ENCODE data around the gene BRD3.

DNA sequence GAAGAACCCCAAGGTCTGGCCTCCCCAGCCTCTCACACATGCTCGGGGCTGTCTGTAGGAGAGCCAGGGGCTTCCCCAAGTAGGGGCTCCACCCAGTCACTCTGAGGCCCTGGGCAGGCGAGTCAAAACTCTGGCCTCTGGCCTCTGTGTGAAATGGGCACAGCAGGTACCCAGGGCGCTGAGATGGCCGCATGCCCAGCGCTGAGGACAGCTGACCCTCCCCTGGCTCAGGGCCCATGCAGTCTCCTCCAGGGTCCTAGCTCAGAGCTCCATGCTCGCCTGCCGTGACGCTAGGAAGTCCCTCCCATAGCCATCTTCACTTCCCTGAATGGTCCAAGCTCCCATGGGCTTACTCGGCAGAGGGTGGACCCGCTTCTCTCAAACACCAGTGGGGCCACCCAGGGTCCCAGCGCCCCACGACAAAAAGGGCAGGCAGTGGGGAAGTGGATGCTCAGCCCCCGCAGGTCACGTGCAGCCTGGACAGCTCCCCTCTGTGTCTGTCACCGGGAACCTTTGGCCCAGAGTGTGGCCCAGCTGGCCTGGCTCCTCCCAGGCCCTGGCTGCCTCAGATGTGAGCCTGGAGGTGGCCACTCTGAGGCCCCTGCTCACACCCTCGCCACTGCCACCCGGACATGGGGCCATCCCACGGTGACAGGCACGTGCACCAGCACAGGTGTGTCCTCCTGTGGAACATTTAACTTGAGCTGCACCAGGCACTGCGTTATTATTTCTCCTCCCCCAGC is 63.5 kb downstream of the BRD3 start:
- no peak for TF ChIP-seq EZH2phosphoT487 (IDR thresholded peaks at IDR 0.05; ENCODE audit: borderline replicate concordance)
- TF ChIP-seq, protein P1, sequence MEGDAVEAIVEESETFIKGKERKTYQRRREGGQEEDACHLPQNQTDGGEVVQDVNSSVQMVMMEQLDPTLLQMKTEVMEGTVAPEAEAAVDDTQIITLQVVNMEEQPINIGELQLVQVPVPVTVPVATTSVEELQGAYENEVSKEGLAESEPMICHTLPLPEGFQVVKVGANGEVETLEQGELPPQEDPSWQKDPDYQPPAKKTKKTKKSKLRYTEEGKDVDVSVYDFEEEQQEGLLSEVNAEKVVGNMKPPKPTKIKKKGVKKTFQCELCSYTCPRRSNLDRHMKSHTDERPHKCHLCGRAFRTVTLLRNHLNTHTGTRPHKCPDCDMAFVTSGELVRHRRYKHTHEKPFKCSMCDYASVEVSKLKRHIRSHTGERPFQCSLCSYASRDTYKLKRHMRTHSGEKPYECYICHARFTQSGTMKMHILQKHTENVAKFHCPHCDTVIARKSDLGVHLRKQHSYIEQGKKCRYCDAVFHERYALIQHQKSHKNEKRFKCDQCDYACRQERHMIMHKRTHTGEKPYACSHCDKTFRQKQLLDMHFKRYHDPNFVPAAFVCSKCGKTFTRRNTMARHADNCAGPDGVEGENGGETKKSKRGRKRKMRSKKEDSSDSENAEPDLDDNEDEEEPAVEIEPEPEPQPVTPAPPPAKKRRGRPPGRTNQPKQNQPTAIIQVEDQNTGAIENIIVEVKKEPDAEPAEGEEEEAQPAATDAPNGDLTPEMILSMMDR (conservative IDR thresholded peaks at IDR 0.05; ENCODE audit: low read length) = no peak
